ENCODE data around the gene TTC13. TPM values are rescaled to one million over a fixed set of nuclear protein-coding genes. Genes with fewer than 3 reads are reported as not detected.

The TTC13 gene
- total and polyA plus RNA-seq, 2 of the 13 experiments (the other 11 are each of a cell fraction or from before 2014, with no cell fraction given) = 5.8 to 15.9 TPM

GRCh38 chr1:230978491-230979388 lies at the start of gene TTC13, which contains the start of gene ARV1 (continued):
- TF ChIP-seq JUN (CRISPR knock-in tag; IDR thresholded peaks at IDR 0.05) = peak; percentile 37; the same call in 1 of the 2 replicates
- TF ChIP-seq POLR2A (IDR thresholded peaks at IDR 0.05; ENCODE audit: insufficient read depth in 1 of 2, low read depth in 2 of 2, low read length in 2 of 2) = peak; percentile 65 to 75; a peak in 3 of 4 replicates
- no peak; the same call in 1 of the 2 replicates for TF ChIP-seq ESRRA (CRISPR knock-in tag; IDR thresholded peaks at IDR 0.05; ENCODE audit: low read depth)
- no peak for TF ChIP-seq SOX6 (IDR thresholded peaks at IDR 0.05)
- peak; percentile 59 for TF ChIP-seq SOX6 (CRISPR knock-in tag; IDR thresholded peaks at IDR 0.05)
- peak; percentile 14 for TF ChIP-seq IKZF4 (CRISPR knock-in tag; IDR thresholded peaks at IDR 0.05; ENCODE audit: borderline replicate concordance, low read depth, not compliant biosample characterization)
- peak; percentile 74 for TF ChIP-seq TEAD3 (CRISPR knock-in tag; optimal IDR thresholded peaks at IDR 0.05; ENCODE audit: borderline replicate concordance)
- TF ChIP-seq ZBTB21 (CRISPR knock-in tag; IDR thresholded peaks at IDR 0.05) = peak; percentile 88
- TF ChIP-seq AHR (CRISPR knock-in tag; IDR thresholded peaks at IDR 0.05) = 0 out of 2 replicates have a peak, but pooled peaks have one; percentile 76
- TF ChIP-seq TGIF2 (CRISPR knock-in tag; IDR thresholded peaks at IDR 0.05) = peak; percentile 54; the same call in 1 of the 2 replicates
- TF ChIP-seq PTBP1 (IDR thresholded peaks at IDR 0.05; ENCODE audit: low read depth, low read length, poor library complexity, severe bottlenecking) = no peak
- TF ChIP-seq SALL1 (CRISPR knock-in tag; IDR thresholded peaks at IDR 0.05) = peak; percentile 76
- TF ChIP-seq ZNF569 (CRISPR knock-in tag; IDR thresholded peaks at IDR 0.05; ENCODE audit: borderline replicate concordance) = 0 out of 2 replicates have a peak, but pooled peaks have one; percentile 48
- TF ChIP-seq ZNF691 (CRISPR knock-in tag; IDR thresholded peaks at IDR 0.05; ENCODE audit: borderline replicate concordance, low read depth) = peak; percentile 71; the same call in 1 of the 2 replicates
- TF ChIP-seq HCFC1 (IDR thresholded peaks at IDR 0.05; ENCODE audit: low read depth, low read length) = peak; percentile 98
- TF ChIP-seq ZFAT (CRISPR knock-in tag; conservative IDR thresholded peaks at IDR 0.05) = no peak
- peak; percentile 82; the same call in 1 of the 2 replicates for TF ChIP-seq KDM3A (CRISPR knock-in tag; IDR thresholded peaks at IDR 0.05; ENCODE audit: low read depth)
- TF ChIP-seq TBL1XR1 (IDR thresholded peaks at IDR 0.05; ENCODE audit: borderline replicate concordance, low read length, partially characterized antibody) = peak; percentile 60
- TF ChIP-seq RAD21 (CRISPR knock-in tag; IDR thresholded peaks at IDR 0.05) = peak; percentile 86
- peak; percentile 56 for TF ChIP-seq NFYC (CRISPR knock-in tag; IDR thresholded peaks at IDR 0.05)
- TF ChIP-seq ISL2 (CRISPR knock-in tag; IDR thresholded peaks at IDR 0.05) = 0 out of 2 replicates have a peak, but pooled peaks have one; percentile 23
- peak; percentile 69; the same call in 1 of the 2 replicates for TF ChIP-seq MIXL1 (CRISPR knock-in tag; IDR thresholded peaks at IDR 0.05)
- peak; percentile 65; the same call in 1 of the 2 replicates for TF ChIP-seq ZNF605 (CRISPR knock-in tag; IDR thresholded peaks at IDR 0.05)
- 0 out of 2 replicates have a peak, but pooled peaks have one; percentile 77 for TF ChIP-seq ZNF552 (CRISPR knock-in tag; IDR thresholded peaks at IDR 0.05; ENCODE audit: borderline replicate concordance)
- no peak for TF ChIP-seq ZMYM2 (CRISPR knock-in tag; IDR thresholded peaks at IDR 0.05)
- TF ChIP-seq PHF20 (CRISPR knock-in tag; IDR thresholded peaks at IDR 0.05) = peak; percentile 96
- no peak for TF ChIP-seq NBN (conservative IDR thresholded peaks at IDR 0.05)
- peak; percentile 23; the same call in 1 of the 2 replicates for TF ChIP-seq MLX (CRISPR knock-in tag; IDR thresholded peaks at IDR 0.05)
- TF ChIP-seq ZNF772 (CRISPR knock-in tag; IDR thresholded peaks at IDR 0.05) = peak; percentile 86
- no peak for TF ChIP-seq DDIT3 (CRISPR knock-in tag; IDR thresholded peaks at IDR 0.05)
- TF ChIP-seq JUND (CRISPR knock-in tag; IDR thresholded peaks at IDR 0.05) = 0 out of 2 replicates have a peak, but pooled peaks have one; percentile 33
- no peak for TF ChIP-seq MAFK (conservative IDR thresholded peaks at IDR 0.05 in 1 of 2, IDR thresholded peaks at IDR 0.05 in 1 of 2; ENCODE audit: low read length in 2 of 2)
